Retinal pigment epithelial cell (primary cell): ENCODE measurements around the gene CDH16.

Experiments used
- DNase-seq: peaks from one replicate; pipeline ENCODE4 v3.0.0-alpha.2; 2010; ENCODE audit warnings: low read depth
- H3K4me3 ChIP-seq: 2 replicates; pipeline ENCODE4 v1.5.1; 2011; ENCODE audit warnings: mild to moderate bottlenecking, low read length, control low read depth, moderate library complexity
- CTCF ChIP-seq: conservative IDR thresholded peaks from 2 replicates; pipeline ENCODE4 v1.5.1; 2011; ENCODE audit warnings: low read depth, low read length, control low read depth, inconsistent platforms

Gene CDH16

GRCh38 chr16:66926171-66926947 lies 7.7 kb upstream of the CDH16 start:
- no peak for DNase-seq
- no peak overlapping the region for H3K4me3 ChIP-seq
- TF ChIP-seq CTCF: no peak

GRCh38 chr16:66925322-66925840 lies 6.7 kb upstream of the CDH16 start, which contains the start of gene RRAD:
RRAD (minus strand) TSS chr16:66925535; CDS start chr16:66925179, 356 bp downstream.
- H3K4me3 ChIP-seq: peak within 1 kb of the TSS; percentile 52
- no peak for DNase-seq

GRCh38 chr16:66924527-66925321 lies 6.0 kb upstream of the CDH16 start:
- H3K4me3 ChIP-seq: peak overlapping the region; percentile 52
- peak; percentile 38 for TF ChIP-seq CTCF
- DNase-seq: no peak

More at GRCh38 chr16:66925322-66925840, 6.7 kb upstream of the CDH16 start, which contains the start of gene RRAD:
- TF ChIP-seq CTCF: no peak

GRCh38 chr16:66923866-66924265 lies 5.2 kb upstream of the CDH16 start:
- DNase-seq: no peak
- peak overlapping the region; percentile 52 for H3K4me3 ChIP-seq

GRCh38 chr16:66923247-66923731 lies 4.6 kb upstream of the CDH16 start:
- DNase-seq: no peak
- no peak for TF ChIP-seq CTCF
- H3K4me3 ChIP-seq: peak overlapping the region; percentile 15

More at GRCh38 chr16:66923866-66924265, 5.2 kb upstream of the CDH16 start:
- no peak for TF ChIP-seq CTCF

- DNase-seq: no peak
- no peak overlapping the region for H3K4me3 ChIP-seq
- TF ChIP-seq CTCF: no peak
Observed at GRCh38 chr16:66921729-66922450, 3.2 kb upstream of the CDH16 start.
